Upper lobe of right lung (tissue), 1 donor: ENCODE measurements around the gene SLC9A2. TPM values are rescaled to one million over a fixed set of nuclear protein-coding genes. Genes with fewer than 3 reads are reported as not detected.

Experiments used
- ATAC-seq: fragments of 200-7000 bp; cut with Tn5 transposase; one replicate; pipeline ENCODE4 v1.9.1; 2020; ENCODE audit warnings: mild to moderate bottlenecking, moderate library complexity
- DNase-seq: peaks from one replicate; pipeline ENCODE4 v3.0.0-alpha.2; 2020
- H3K27ac ChIP-seq: fragments of 200-600 bp; one replicate; pipeline ENCODE4 v1.8.0; 2022
- H3K27me3 ChIP-seq: fragments of 200-600 bp; one replicate; pipeline ENCODE4 v1.8.0; 2022; ENCODE audit warnings: mild to moderate bottlenecking
- H3K36me3 ChIP-seq: fragments of 200-600 bp; one replicate; pipeline ENCODE4 v1.8.0; 2022
- H3K4me1 ChIP-seq: fragments of 200-600 bp; one replicate; pipeline ENCODE4 v1.8.0; 2022
- H3K4me3 ChIP-seq: fragments of 200-600 bp; one replicate; pipeline ENCODE4 v1.8.0; 2022; ENCODE audit warnings: mild to moderate bottlenecking
- H3K9me3 ChIP-seq: fragments of 200-600 bp; one replicate; pipeline ENCODE4 v1.8.0; 2022
- CTCF ChIP-seq: fragments of 200-600 bp; IDR thresholded peaks from one replicate; pipeline ENCODE4 v1.8.0; 2022; ENCODE audit warnings: antibody characterized with exemption
- intact Hi-C: fragments of 100-400 bp; cut with DNase I; formaldehyde crosslinking; loops from one replicate; pipeline ENCODE4 v1.11.0; 2022
- total RNA-seq: library from RNA; stranded (reverse); fragmentation: NEBNext Ultra II Directional; extraction: Animal tissue kit (Norgen Biotek cat#: 25700); gene quantifications from one replicate; pipeline ENCODE4 v1.2.1, GENCODE V29; 2021
- donor health status: DM: no; HTN: yes; CAD: no; lungs with severe emphysema.

Gene SLC9A2
- total RNA-seq, 1 donor from 2014 or later = 0.58 TPM

GRCh38 chr2:102604769-102605168 lies 14.6 kb upstream of the SLC9A2 start:
- DNase-seq = no peak
- peak; percentile 40 for ATAC-seq
- Histone ChIP-seq H3K27ac (no peak overlapping the region), H3K4me3 (no peak overlapping the region), H3K9me3 (no peaks in the 10 kb centered on the region), H3K4me1 (peaks cover 4% of the 10 kb centered on the region), H3K27me3 (no peaks in the 10 kb centered on the region), H3K36me3 (no peaks in the 10 kb centered on the region)
- TF ChIP-seq CTCF = no peak
- intact Hi-C loops = no loop called here

- TF ChIP-seq CTCF = no peak
Measured at GRCh38 chr2:102606353-102606752, 13.0 kb upstream of the SLC9A2 start.

GRCh38 chr2:102615620-102616436 lies 3.5 kb upstream of the SLC9A2 start:
- TF ChIP-seq CTCF = peak; percentile 84
- intact Hi-C loops = no loop called here
- ATAC-seq (peak; percentile 89), DNase-seq (peak; percentile 77)
- Histone ChIP-seq H3K27ac (no peak overlapping the region), H3K36me3 (no peaks in the 10 kb centered on the region), H3K4me1 (peaks cover 16% of the 10 kb centered on the region), H3K4me3 (no peak overlapping the region), H3K27me3 (peaks cover 33% of the 10 kb centered on the region), H3K9me3 (no peaks in the 10 kb centered on the region)

More at GRCh38 chr2:102606353-102606752, 13.0 kb upstream of the SLC9A2 start:
- Histone ChIP-seq H3K36me3 (no peaks in the 10 kb centered on the region), H3K4me3 (no peak overlapping the region), H3K4me1 (peaks cover 4% of the 10 kb centered on the region), H3K27ac (no peak overlapping the region), H3K9me3 (no peaks in the 10 kb centered on the region), H3K27me3 (no peaks in the 10 kb centered on the region)
- ATAC-seq (peak; percentile 69), DNase-seq (no peak)
- intact Hi-C loops = no loop called here

GRCh38 chr2:102618452-102619413 lies 620 bp upstream of the SLC9A2 start:
- Histone ChIP-seq H3K9me3 (no peaks in the 10 kb centered on the region), H3K4me1 (peaks cover 16% of the 10 kb centered on the region), H3K27me3 (peaks cover 55% of the 10 kb centered on the region), H3K4me3 (peak overlapping the region; percentile 46), H3K36me3 (no peaks in the 10 kb centered on the region), H3K27ac (no peak overlapping the region)
- no peak for TF ChIP-seq CTCF
- intact Hi-C loops = no loop called here
- DNase-seq (peak; percentile 80), ATAC-seq (peak; percentile 73)

GRCh38 chr2:102620332-102620731 lies 979 bp downstream of the SLC9A2 start:
- H3K4me1 ChIP-seq = peaks cover 16% of the 10 kb centered on the region
- no peaks in the 10 kb centered on the region for H3K9me3 ChIP-seq
- H3K27me3 ChIP-seq = peaks cover 55% of the 10 kb centered on the region
- H3K36me3 ChIP-seq = no peaks in the 10 kb centered on the region
- no peak for TF ChIP-seq CTCF
- ATAC-seq (no peak), DNase-seq (no peak)
- no peak overlapping the region for H3K4me3 ChIP-seq
- intact Hi-C loops = no loop called here
- no peak overlapping the region for H3K27ac ChIP-seq
